ENCODE data around the gene C20orf204.

DNA sequence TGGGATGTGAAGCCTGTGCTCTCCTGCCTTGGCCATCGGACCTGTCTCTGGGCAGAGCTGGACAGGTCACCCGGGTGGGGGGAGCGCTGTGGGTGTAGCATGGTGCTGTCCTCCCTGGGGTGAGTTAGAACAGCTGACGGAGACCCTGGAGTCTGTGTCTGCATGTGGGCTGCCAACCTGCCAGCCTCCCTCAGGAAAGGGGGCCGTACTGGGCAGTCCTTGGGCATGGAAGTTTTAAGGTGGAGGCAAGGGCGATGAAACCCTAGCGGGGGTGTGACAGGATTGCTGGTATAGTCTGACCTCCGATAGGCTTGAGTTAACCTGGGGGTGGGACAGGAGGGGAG is 11.0 kb downstream of the C20orf204 start:
- no peak for TF ChIP-seq RAD21 (IDR thresholded peaks at IDR 0.05; ENCODE audit: low read depth)
- no peak for TF ChIP-seq CEBPB (IDR thresholded peaks at IDR 0.05)
- TF ChIP-seq YY1 (IDR thresholded peaks at IDR 0.05; ENCODE audit: low read depth), result no peak
